ENCODE measurements around the gene CRAMP1.

Gene CRAMP1

GRCh38 chr16:1708083-1708767 is 96.1 kb downstream of the CRAMP1 start:
- Mint-ChIP-seq H3K9me3 (no peaks in the 10 kb centered on the region), H3K36me3 (ENCODE audit: low read depth) (no peaks in the 10 kb centered on the region), H3K4me3 (peak overlapping the region; percentile 92 to 96 (median 94)), H3K27me3 (ENCODE audit: low read depth) (no peaks in the 10 kb centered on the region), H3K4me1 (peaks cover 25% of the 10 kb centered on the region), H3K27ac (peak overlapping the region; percentile 78 to 92 (median 86))
- TF ChIP-seq CTCF (IDR thresholded peaks at IDR 0.05; ENCODE audit: unreplicated experiment in 3 of 3): no peak

GRCh38 chr16:1708768-1709180 is 96.6 kb downstream of the CRAMP1 start:
- Mint-ChIP-seq H3K4me3 (peak overlapping the region; percentile 37 to 92 (median 64)), H3K27ac (peak overlapping the region in 1 of 3 experiments; percentile 23), H3K9me3 (no peaks in the 10 kb centered on the region), H3K36me3 (ENCODE audit: low read depth) (no peaks in the 10 kb centered on the region), H3K27me3 (ENCODE audit: low read depth) (no peaks in the 10 kb centered on the region), H3K4me1 (peaks cover 25% of the 10 kb centered on the region)
- no peak for TF ChIP-seq CTCF (IDR thresholded peaks at IDR 0.05; ENCODE audit: unreplicated experiment in 3 of 3)

GRCh38 chr16:1709356-1709755 is 97.2 kb downstream of the CRAMP1 start:
- Mint-ChIP-seq H3K4me3 (peak overlapping the region in 2 of 3 experiments; percentile 56 to 92), H3K36me3 (ENCODE audit: low read depth) (no peaks in the 10 kb centered on the region), H3K27ac (no peak overlapping the region), H3K9me3 (no peaks in the 10 kb centered on the region), H3K4me1 (peaks cover 25% of the 10 kb centered on the region), H3K27me3 (ENCODE audit: low read depth) (no peaks in the 10 kb centered on the region)
- no peak for TF ChIP-seq CTCF (IDR thresholded peaks at IDR 0.05; ENCODE audit: unreplicated experiment in 3 of 3)

GRCh38 chr16:1710811-1711507 is 98.8 kb downstream of the CRAMP1 start:
- Mint-ChIP-seq H3K27me3 (ENCODE audit: low read depth) (no peaks in the 10 kb centered on the region), H3K36me3 (ENCODE audit: low read depth) (no peaks in the 10 kb centered on the region), H3K4me1 (peaks cover 25% of the 10 kb centered on the region), H3K9me3 (no peaks in the 10 kb centered on the region), H3K4me3 (peak overlapping the region in 1 of 3 experiments; percentile 41), H3K27ac (no peak overlapping the region)
- no peak for TF ChIP-seq CTCF (IDR thresholded peaks at IDR 0.05; ENCODE audit: unreplicated experiment in 3 of 3)

- H3K4me3 Mint-ChIP-seq: no peak overlapping the region
- no peaks in the 10 kb centered on the region for H3K9me3 Mint-ChIP-seq
- H3K27me3 Mint-ChIP-seq (ENCODE audit: low read depth): no peaks in the 10 kb centered on the region
- H3K4me1 Mint-ChIP-seq: peaks cover 18% of the 10 kb centered on the region
- TF ChIP-seq CTCF (IDR thresholded peaks at IDR 0.05; ENCODE audit: unreplicated experiment in 3 of 3): no peak
- no peaks in the 10 kb centered on the region for H3K36me3 Mint-ChIP-seq (ENCODE audit: low read depth)
- no peak overlapping the region for H3K27ac Mint-ChIP-seq
Measured at GRCh38 chr16:1712791-1713261, 100.7 kb downstream of the CRAMP1 start.
